ENCODE measurements around the gene GORAB. TPM values are rescaled to one million over a fixed set of nuclear protein-coding genes. Genes with fewer than 3 reads are reported as not detected.

GORAB gene
- total and polyA plus RNA-seq, 10 of the 15 experiments (the other 5 are each of a cell fraction or from before 2014, with no cell fraction given) = 5.5 to 38.6 (median 10.3) TPM

DNA sequence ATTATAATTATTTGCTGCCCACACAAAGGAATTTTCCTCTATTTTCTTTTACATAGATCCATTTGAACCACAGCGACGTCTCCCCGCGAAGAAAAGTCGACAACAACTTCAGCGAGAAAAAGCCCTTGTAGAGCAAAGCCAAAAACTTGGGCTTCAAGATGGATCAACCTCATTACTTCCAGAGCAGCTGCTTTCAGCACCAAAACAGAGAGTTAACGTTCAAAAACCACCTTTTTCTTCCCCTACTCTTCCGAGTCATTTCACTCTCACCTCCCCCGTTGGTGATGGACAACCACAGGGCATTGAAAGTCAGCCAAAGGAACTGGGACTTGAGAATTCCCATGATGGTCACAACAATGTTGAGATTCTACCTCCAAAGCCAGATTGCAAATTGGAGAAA lies 7.2 kb downstream of the GORAB start:
- ChIA-PET RAD21 (ENCODE audit: unreplicated experiment) (interaction anchor here (1.0 to 3.5 kb wide), 10 partner anchors 9 to 128 kb away, joined by 3 to 33 read pairs (median 5); no protein-coding TSS in a partner anchor), POLR2A (interaction anchor here (1.0 to 4.5 kb wide), 5 partner anchors 52 to 127 kb away, joined by 3 to 50 read pairs (median 4); partner anchors contain the start of gene PRRX1), SMC1A (ENCODE audit: uncharacterized antibody, unreplicated experiment) (interaction anchor here (0.7 to 9.1 kb wide), 18 partner anchors 13 to 613 kb away, joined by 3 to 112 read pairs (median 5); no protein-coding TSS in a partner anchor), CTCF (interaction anchor here (0.5 to 2.5 kb wide), 7 partner anchors 9 to 151 kb away, joined by 3 to 10 read pairs (median 3); no protein-coding TSS in a partner anchor)
- FAIRE-seq = peak; percentile 13
- DNase-seq (ENCODE audit: low read depth, low spot score) = no peak
- Histone ChIP-seq H4K20me1 (ENCODE audit: control insufficient read depth, insufficient read depth) (no peaks in the 10 kb centered on the region), H3K9me3 (replicated peaks; ENCODE audit: control insufficient read depth, insufficient read depth, low read length) (no peaks in the 10 kb centered on the region), H3K36me3 (ENCODE audit: control insufficient read depth in 2 of 2, insufficient read depth in 2 of 2, low read length in 1 of 2) (peaks cover 3 to 4% of the 10 kb centered on the region in 2 experiments), H3K4me3 (no peak overlapping the region), H2AFZ (ENCODE audit: control insufficient read depth, low read depth, low read length) (no peak overlapping the region), H3K79me2 (ENCODE audit: control insufficient read depth, insufficient read depth, low read length) (peaks cover 19% of the 10 kb centered on the region), H3K4me1 (ENCODE audit: control insufficient read depth, insufficient read depth, low read length) (no peaks in the 10 kb centered on the region), H3K27me3 (replicated peaks in 1 of 2; ENCODE audit: control insufficient read depth in 2 of 2, insufficient read depth in 2 of 2, low read length in 1 of 2) (no peaks in the 10 kb centered on the region), H3K4me2 (ENCODE audit: control insufficient read depth, insufficient read depth) (no peak overlapping the region), H3K9ac (ENCODE audit: control insufficient read depth, insufficient read depth, low read length) (no peak overlapping the region), H3K27ac (ENCODE audit: control insufficient read depth, insufficient read depth) (no peak overlapping the region; the same call in 1 of the 2 replicates)
- BruUV-seq (replicated peaks) = no TSS peak
- in situ Hi-C loops (cut with MboI) (loop anchor here (10.0 kb wide), 1 partner anchor 464 kb away; the partner anchor contains the start of gene KIFAP3), intact Hi-C loops (cut with micrococcal nuclease; ENCODE audit: unreplicated experiment) (loop anchor here (2.0 to 10.0 kb wide), 5 partner anchors 126 to 834 kb away; partner anchors contain the start of gene PRRX1)
- peak; percentile 50 for ATAC-seq
- 80% methylated on average over 9 of the region's 9 CpGs for WGBS (ENCODE audit: insufficient coverage, insufficient replicate concordance, low lambda C conversion rate, missing lambda C conversion rate)
- TF ChIP-seq NBN (IDR thresholded peaks at IDR 0.05) (peak; percentile 77), CREB1 (IDR thresholded peaks at IDR 0.05; ENCODE audit: low read depth) (no peak), BACH1 (IDR thresholded peaks at IDR 0.05; ENCODE audit: borderline replicate concordance) (no peak), POLR2AphosphoS5 (IDR thresholded peaks at IDR 0.05; ENCODE audit: low read length) (no peak), ZNF274 (IDR thresholded peaks at IDR 0.05; ENCODE audit: insufficient read depth, insufficient read length) (no peak), E2F8 (IDR thresholded peaks at IDR 0.05; ENCODE audit: low read depth, partially characterized antibody) (peak; percentile 53), PML (IDR thresholded peaks at IDR 0.05; ENCODE audit: low read length) (no peak), CHD2 (IDR thresholded peaks at IDR 0.05; ENCODE audit: borderline replicate concordance, low read depth, low read length) (peak; percentile 39; the same call in 1 of the 2 replicates), IKZF2 (IDR thresholded peaks at IDR 0.05) (peak; percentile 95 to 96), HDAC2 (IDR thresholded peaks at IDR 0.05) (no peak), MEF2B (IDR thresholded peaks at IDR 0.05; ENCODE audit: partially characterized antibody, poor library complexity, severe bottlenecking) (peak; percentile 77), BCL11A (IDR thresholded peaks at IDR 0.05; ENCODE audit: low read depth, low read length) (peak; percentile 93), LARP7 (IDR thresholded peaks at IDR 0.05) (no peak), RBBP5 (conservative IDR thresholded peaks at IDR 0.05) (no peak), POU2F2 (IDR thresholded peaks at IDR 0.05; ENCODE audit: borderline replicate concordance, low read depth, low read length) (no peak), CEBPB (IDR thresholded peaks at IDR 0.05; ENCODE audit: borderline replicate concordance in 1 of 2, low read depth in 2 of 2, low read length in 2 of 2) (no peak), SMAD1 (IDR thresholded peaks at IDR 0.05; ENCODE audit: low read depth, partially characterized antibody) (peak; percentile 82), CBX5 (IDR thresholded peaks at IDR 0.05; ENCODE audit: low read depth) (no peak), DPF2 (IDR thresholded peaks at IDR 0.05) (peak; percentile 87), ZZZ3 (IDR thresholded peaks at IDR 0.05; ENCODE audit: control insufficient read depth, insufficient read length, low read depth) (no peak), ELK1 (IDR thresholded peaks at IDR 0.05; ENCODE audit: low read depth, low read length) (no peak)
- TF ChIP-seq, protein P1, sequence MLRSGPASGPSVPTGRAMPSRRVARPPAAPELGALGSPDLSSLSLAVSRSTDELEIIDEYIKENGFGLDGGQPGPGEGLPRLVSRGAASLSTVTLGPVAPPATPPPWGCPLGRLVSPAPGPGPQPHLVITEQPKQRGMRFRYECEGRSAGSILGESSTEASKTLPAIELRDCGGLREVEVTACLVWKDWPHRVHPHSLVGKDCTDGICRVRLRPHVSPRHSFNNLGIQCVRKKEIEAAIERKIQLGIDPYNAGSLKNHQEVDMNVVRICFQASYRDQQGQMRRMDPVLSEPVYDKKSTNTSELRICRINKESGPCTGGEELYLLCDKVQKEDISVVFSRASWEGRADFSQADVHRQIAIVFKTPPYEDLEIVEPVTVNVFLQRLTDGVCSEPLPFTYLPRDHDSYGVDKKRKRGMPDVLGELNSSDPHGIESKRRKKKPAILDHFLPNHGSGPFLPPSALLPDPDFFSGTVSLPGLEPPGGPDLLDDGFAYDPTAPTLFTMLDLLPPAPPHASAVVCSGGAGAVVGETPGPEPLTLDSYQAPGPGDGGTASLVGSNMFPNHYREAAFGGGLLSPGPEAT (IDR thresholded peaks at IDR 0.05; ENCODE audit: low read depth) = peak; percentile 92
